ENCODE measurements around the gene B9D2.

- TF ChIP-seq, protein P1, sequence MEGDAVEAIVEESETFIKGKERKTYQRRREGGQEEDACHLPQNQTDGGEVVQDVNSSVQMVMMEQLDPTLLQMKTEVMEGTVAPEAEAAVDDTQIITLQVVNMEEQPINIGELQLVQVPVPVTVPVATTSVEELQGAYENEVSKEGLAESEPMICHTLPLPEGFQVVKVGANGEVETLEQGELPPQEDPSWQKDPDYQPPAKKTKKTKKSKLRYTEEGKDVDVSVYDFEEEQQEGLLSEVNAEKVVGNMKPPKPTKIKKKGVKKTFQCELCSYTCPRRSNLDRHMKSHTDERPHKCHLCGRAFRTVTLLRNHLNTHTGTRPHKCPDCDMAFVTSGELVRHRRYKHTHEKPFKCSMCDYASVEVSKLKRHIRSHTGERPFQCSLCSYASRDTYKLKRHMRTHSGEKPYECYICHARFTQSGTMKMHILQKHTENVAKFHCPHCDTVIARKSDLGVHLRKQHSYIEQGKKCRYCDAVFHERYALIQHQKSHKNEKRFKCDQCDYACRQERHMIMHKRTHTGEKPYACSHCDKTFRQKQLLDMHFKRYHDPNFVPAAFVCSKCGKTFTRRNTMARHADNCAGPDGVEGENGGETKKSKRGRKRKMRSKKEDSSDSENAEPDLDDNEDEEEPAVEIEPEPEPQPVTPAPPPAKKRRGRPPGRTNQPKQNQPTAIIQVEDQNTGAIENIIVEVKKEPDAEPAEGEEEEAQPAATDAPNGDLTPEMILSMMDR (conservative IDR thresholded peaks at IDR 0.05 in 1 of 2, IDR thresholded peaks at IDR 0.05 in 1 of 2; ENCODE audit: low read depth in 1 of 2, low read length in 2 of 2): no peak
- no peak for TF ChIP-seq EZH2 (IDR thresholded peaks at IDR 0.05; ENCODE audit: low read length, missing control alignments)
Observed at GRCh38 chr19:41402010-41402409, 38.1 kb upstream of the B9D2 start.
